GM12864 (cell line): Measurements from ENCODE around the gene C1QL3.

Source experiments
- DNase-seq: peaks from one replicate; pipeline ENCODE4 v3.0.0-alpha.2; 2011; ENCODE audit warnings: low read depth
- H3K4me3 ChIP-seq: 2 replicates; pipeline ENCODE4 v1.5.1; 2011; ENCODE audit warnings: mild to moderate bottlenecking, low read depth, low read length, control low read depth
- TF ChIP-seq, protein P1 (sequence below): IDR thresholded peaks from 2 replicates; pipeline ENCODE4 v1.5.1; 2011; ENCODE audit warnings: low read depth, mild to moderate bottlenecking, moderate library complexity, low read length, control low read depth, inconsistent platforms; ENCODE audit errors: missing control alignments

Gene C1QL3

DNA sequence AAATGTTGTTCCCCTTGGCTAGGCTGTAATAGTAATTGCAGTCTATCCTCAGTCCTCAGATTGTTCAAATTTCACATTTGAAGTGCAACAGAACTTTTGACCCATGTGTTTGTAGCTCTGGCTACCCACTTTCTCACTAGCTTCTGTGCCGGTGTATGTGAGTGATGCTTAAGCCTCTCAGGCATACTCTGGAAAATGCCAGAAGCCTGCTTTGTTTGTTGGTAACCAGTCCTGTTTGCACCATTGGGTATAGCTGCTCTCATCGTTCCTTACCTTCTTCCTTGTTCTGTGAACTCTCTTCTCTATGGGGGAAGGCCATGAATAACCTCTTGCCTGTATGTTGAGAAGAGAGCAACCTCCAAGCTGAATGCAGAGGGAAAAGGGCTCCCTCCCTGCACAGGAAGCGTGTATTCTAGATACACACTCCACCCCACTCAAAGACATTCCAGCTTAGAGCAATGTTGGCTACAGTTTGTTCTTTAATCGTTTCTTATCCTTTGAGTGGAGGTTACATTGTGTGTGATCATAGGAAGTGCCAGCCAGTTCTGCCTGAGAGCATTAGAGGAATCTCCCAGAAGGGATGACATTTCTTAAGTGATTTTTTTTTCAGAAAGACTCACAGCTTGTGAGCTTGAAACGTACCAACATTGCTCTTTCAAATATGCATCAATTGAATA is 40.5 kb downstream of the C1QL3 start:
- DNase-seq: no peak
- TF ChIP-seq, protein P1, sequence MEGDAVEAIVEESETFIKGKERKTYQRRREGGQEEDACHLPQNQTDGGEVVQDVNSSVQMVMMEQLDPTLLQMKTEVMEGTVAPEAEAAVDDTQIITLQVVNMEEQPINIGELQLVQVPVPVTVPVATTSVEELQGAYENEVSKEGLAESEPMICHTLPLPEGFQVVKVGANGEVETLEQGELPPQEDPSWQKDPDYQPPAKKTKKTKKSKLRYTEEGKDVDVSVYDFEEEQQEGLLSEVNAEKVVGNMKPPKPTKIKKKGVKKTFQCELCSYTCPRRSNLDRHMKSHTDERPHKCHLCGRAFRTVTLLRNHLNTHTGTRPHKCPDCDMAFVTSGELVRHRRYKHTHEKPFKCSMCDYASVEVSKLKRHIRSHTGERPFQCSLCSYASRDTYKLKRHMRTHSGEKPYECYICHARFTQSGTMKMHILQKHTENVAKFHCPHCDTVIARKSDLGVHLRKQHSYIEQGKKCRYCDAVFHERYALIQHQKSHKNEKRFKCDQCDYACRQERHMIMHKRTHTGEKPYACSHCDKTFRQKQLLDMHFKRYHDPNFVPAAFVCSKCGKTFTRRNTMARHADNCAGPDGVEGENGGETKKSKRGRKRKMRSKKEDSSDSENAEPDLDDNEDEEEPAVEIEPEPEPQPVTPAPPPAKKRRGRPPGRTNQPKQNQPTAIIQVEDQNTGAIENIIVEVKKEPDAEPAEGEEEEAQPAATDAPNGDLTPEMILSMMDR: no peak
- H3K4me3 ChIP-seq: no peak overlapping the region

DNA sequence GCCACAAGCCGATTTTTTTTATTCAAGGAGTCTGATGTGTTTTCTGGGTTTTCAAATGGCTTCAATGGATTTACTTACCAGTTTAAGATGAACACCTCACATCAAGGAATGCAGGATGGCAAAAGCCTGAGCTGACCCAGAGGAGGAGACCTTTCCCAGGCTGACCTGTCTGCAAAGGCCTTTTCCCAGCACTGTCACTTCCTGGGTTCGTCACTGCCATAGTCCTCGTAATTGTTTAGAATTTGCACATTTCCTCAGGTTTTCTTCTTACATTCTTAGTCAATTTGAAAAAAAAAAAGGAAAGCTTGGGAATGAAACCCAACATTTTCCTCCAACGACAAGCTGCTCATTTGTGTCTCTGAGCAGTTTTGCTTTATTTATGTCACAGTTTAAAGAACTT is 42.9 kb downstream of the C1QL3 start:
- no peak overlapping the region for H3K4me3 ChIP-seq
- DNase-seq: no peak
- TF ChIP-seq, protein P1: no peak

DNA sequence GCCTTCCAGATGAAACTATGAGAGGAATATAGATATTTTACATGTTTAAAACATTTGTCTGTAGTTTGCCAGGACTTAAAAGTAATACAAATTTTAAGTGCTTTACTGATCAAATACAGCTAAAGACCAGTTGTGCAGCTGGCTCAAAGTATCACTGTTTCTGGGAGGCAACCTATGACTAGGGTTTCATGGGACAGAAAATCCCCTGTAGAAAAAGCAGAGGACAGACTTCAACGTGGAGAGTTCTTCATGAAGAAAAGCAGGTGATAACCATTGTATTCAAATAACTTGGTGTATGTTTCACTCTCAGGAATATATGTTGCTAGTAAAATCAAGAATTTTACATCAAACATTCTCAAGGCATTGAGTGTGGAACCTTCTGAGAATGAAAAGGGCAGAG is 43.9 kb downstream of the C1QL3 start:
- H3K4me3 ChIP-seq: no peak overlapping the region
- no peak for DNase-seq
- TF ChIP-seq, protein P1: no peak

DNA sequence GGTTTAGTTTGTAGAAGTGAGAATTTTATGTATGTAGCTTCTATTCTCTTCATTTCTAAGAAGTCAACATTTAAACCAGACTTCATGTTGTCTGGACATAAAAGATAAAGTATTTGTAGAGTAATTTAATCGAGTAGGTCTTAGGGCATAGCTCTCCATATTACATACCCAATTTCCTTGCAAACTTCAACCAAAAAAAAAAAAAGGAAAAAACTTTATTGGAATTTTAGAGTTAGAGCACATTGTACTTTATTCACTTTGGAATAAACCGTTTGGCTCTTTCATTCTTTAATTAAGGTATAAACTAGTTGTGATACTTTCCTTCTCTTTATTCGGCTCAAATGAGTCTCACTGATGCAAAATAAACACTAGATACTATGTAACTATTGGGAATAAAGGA is 48.9 kb downstream of the C1QL3 start:
- TF ChIP-seq, protein P1: no peak
- DNase-seq: no peak
- no peak overlapping the region for H3K4me3 ChIP-seq

DNA sequence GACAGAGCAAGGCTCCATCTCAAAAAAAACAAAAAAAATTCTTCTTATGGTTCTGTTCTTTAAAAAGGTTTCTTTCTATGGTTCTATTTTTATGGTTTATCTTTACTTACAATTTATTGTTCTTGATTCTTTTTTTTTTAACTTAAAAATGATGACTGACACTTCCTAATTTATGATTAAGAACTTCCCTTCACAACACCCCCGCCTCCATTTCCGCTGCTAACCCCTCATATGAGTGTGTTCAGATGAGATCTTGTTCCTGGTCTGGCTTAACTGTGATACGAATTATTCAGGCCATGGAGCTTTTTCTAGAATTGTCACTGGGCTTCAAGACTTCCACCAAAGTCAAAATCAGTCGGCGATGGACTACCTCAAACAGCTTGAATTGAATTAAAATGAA is 50.9 kb downstream of the C1QL3 start:
- DNase-seq: no peak
- H3K4me3 ChIP-seq: no peak overlapping the region
- TF ChIP-seq, protein P1: no peak

DNA sequence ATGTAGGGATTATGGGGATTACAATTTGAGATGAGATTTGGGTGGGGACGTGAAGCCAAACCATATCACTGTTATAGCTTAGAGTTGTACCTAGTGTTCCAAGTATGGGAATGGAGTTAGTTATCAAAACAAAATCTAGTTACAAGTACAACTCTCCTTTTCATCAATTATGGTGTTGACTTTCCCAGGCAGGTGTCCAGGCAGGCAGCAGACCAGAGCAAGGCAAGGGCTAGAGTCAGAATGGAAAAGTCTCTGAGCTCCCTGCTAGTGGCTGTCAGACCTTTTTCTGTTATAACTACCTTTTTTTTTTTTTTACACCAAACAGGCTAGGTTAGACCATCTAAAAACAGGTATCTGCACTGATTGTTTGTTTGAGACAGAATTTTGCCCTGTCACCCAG is 55.7 kb downstream of the C1QL3 start:
- no peak overlapping the region for H3K4me3 ChIP-seq
- TF ChIP-seq, protein P1: no peak
- no peak for DNase-seq
